Cerebellar nuclear complex (tissue), 1 donor: ENCODE results near the gene SLX4IP.
"Not testable (repeated sequence)": the region's sequence is repeated elsewhere in the genome, so short reads cannot be mapped to it uniquely, and the experiment has no call there.

ENCODE experiments used
- DNase-seq, 2 experiments: peaks; one replicate each; lab custom pipeline; 2025; lab: John Stamatoyannopoulos, UW

Gene SLX4IP

DNA sequence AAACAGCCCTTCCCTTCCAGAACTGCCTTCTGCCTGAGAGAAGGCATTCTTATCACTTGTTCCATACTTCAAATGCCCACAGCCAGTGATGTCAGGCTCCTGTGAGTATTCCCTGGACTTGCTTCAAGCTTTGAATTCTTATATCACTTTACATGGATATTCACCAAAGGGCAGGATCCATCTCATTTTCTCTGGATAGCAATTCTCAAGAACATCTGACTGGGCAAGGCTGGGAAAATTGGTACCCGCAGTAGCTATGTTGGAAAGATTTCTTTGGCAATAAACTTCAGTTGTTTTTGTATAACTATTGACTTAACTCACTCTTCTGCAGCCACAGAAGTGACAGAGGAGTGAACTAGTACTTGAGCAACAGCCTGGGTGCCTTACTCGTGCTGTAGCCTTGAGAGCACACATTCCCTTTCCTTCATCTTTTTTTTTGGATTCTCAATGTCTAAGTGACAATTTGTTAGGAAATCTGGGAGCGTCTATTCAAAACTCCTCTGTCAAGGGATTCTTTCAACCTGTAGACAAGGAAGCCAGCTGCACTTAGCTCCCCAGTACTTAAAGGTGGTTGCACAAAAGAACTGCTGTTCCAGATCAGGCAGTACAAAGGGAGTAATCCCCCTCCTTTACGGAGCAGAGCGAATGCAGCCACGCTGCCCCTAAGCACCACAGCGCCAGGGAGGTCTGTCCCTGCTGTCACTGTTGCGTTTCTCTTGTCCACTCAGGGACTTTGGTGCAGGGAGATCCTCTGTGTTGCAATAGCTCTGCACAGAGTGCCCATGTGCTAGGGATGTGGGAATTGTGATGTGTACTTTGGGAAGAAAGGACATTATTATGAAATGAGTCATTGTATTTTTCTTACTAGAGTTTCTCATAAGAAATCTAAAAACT, 169.1 kb downstream of the SLX4IP start:
- no peak for DNase-seq

DNA sequence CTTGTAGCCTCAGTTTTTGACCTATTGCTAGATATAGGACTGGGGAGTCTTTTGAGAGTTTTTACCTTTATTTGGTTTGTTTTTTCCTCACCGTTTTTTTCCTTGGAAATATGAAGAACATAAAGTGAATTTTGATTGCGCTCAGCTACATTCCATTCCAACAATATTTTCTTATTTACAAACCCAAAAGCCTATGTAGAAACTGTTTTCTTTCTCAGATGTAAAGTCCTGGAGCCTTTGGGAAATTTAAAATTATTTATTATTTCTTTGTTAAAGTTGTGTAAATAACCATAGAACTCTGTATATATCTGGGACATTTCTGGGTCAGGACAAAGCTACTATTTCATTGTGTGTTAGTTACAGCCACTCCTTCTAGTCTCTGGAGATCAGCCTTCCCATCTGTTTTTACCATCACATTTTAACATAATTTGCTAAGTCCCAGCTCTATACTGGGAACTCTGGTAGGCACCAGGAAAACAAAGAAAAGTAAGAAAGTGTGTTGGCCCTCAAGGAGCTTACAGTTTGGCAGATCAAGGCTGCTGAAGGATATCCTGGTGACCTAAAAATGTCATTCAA, 169.8 kb downstream of the SLX4IP start:
- no peak for DNase-seq

GRCh38 chr20:10605547-10606195, 170.6 kb downstream of the SLX4IP start:
- DNase-seq = no peak

DNA sequence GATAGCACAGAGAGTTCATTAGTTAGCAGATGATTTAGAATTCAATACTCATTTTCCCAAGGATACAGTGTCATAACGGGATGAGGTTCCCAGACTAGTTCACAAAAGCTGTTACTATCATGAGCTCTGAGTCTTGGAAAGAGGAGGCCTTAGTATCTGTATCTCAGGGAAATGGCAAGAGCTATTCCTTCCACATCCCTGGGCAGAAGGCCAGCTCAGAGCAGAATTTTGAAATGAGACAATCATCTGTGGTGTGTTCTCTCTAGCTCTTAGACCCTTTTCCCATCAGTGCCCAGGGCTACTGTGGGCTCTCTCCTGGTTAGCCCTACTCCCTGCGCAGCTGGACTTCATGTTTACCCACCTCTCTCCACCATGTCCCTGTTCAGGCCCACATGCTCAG, 174.2 kb downstream of the SLX4IP start:
- no peak for DNase-seq

DNA sequence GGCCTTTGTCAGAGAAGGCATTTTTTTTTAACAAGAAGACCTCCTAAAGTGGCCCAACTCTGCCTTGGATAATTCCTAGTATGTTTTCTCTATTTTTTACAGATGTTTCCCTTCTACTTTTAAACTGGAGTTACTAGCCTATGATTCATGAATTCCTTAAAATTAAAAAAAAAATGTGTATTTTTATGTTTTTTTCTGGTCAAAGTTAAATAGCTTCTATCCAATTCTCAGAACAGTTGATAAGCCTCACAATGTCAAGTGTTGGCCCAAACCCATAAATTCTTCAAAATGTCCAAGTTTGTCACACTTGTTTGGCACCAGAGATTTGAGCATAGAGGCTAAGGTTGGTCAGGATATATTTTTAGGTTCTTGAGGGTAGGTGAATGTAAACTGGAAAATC, 174.7 kb downstream of the SLX4IP start:
- no peak for DNase-seq

- DNase-seq = no peak
Measured at GRCh38 chr20:10610251-10610650, 175.1 kb downstream of the SLX4IP start.

- no peak for DNase-seq
Measured at GRCh38 chr20:10611357-10611756, 176.3 kb downstream of the SLX4IP start.

GRCh38 chr20:10613426-10613825, 178.3 kb downstream of the SLX4IP start:
- not testable (repeated sequence) for DNase-seq

GRCh38 chr20:10613911-10614310, 178.8 kb downstream of the SLX4IP start:
- DNase-seq = no peak

DNA sequence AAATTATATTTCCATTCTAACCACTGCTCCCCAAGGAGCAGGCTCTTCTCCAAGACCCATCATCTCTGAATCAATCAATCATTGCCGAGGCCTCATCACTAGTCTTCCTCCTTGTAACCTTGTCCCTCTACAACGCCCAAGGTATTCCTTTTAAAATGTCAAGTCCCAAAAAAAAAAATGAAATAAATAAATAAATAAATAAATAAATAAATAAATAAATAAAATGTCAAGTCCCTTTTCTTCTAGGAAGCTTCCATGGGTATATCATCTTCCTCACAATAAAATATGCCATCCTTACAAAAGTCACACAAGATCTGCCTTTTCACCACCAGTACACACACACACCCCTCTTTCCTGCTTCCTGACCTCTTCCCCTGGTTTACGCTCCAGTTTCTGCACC, 181.1 kb downstream of the SLX4IP start:
- DNase-seq = no peak

- DNase-seq = not testable (repeated sequence)
Measured at GRCh38 chr20:10617549-10618133, 182.5 kb downstream of the SLX4IP start.

DNA sequence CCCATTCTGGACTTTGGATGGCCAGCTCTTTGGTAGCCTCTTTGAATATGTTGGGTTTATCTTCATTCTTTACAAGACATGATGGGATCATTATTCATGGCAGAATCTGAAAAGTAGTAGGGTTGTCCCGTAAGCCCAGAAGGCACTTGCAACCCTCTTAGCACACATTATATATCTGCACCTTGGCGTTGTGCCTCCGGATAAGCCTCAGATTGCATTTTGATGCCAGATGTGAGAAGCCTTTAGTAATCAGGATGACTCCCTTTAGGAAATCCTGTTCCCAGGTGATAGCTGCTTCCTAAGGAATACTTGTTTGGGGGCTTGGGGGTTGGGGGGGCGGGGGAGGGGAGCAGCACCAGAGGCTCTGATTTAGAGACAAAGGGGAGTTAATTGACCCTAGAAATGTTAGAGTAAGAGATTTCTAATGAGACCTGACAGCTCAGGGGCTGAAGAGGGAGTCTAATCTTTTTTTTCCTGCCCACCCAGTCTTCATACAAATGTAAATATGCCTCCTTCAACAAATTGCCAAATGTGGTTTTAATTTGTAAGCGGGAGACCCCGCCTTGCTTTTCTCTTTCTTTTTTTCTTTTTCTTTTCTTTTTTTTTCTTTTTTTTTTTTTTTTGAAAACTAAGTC, 183.6 kb downstream of the SLX4IP start:
- no peak for DNase-seq

DNA sequence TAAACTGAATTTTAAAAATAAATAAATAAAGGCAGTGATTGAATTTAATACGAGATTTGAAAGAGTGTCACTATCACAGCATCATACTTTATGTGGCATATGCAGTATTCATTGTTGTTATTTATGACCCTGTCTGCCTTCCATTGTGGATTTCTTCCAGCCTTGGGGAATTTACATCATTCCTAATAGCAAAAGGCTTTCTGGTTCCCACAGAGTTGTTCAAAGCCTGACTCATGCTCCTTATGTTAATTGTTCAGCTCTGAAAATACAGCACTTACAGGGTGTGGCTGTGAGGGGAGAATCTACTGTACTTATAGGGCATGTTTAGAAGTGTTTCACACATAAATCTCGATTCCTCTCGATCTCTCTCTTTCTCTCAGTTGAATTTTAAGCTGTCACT, 184.3 kb downstream of the SLX4IP start:
- DNase-seq = no peak

GRCh38 chr20:10621149-10621548, 186.0 kb downstream of the SLX4IP start:
- DNase-seq = no peak

DNA sequence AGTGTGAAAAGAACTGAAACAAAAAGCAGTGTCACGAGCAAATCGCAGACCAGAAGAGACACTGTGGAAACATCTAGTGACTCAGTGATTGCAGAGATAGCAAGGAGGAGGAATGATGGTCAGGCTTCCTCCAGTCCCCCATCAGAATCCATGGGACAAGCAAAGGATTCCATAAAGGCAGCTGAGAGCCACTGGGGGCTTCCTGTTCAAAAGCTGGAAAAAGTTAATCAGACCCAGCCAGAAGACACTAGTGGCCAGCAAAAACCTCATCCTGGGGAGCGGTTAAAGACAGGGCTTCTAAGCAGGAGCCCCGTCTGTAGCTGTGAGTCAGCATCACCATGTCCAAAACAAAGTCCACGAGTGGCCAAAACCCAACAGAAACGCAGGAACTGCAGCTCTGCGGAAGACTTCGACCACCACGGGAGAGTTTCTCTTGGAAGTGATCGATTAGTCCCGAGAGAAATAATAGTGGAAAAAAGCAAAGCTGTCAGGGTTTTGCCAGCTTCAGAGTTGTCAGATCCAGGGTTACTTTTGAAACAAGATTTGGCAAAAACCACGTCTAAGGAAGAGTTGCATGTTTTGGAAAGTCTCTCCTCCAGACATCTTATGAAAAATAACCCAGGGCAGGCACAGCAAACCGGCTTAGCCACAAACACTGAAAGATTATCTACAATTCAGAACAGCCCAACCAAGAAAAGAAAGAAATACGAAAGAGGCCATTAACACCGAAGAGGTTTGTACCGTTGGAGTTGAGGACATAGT, 187.7 kb downstream of the SLX4IP start:
- DNase-seq = no peak

- DNase-seq = no peak
Measured at GRCh38 chr20:10625641-10626040, 190.5 kb downstream of the SLX4IP start.

DNA sequence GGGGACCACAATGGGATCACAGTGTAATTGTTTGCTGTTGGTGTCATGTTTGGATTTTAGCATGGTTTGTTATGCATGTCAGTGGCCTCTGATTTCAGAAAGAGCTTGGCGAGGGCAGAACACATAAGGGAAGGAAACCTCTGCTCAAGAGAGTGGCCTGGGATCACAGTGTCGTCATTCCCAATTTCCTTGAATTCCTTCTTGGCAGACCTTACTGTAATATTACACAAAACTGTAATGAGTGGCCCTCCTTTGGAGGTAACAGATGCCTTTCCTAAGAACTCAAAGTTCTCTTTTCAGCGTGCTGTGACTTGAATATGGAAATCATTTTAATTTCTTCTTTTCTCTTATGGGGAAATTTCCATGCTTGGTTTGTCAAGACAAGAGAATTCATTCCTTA, 191.8 kb downstream of the SLX4IP start:
- DNase-seq = no peak

DNA sequence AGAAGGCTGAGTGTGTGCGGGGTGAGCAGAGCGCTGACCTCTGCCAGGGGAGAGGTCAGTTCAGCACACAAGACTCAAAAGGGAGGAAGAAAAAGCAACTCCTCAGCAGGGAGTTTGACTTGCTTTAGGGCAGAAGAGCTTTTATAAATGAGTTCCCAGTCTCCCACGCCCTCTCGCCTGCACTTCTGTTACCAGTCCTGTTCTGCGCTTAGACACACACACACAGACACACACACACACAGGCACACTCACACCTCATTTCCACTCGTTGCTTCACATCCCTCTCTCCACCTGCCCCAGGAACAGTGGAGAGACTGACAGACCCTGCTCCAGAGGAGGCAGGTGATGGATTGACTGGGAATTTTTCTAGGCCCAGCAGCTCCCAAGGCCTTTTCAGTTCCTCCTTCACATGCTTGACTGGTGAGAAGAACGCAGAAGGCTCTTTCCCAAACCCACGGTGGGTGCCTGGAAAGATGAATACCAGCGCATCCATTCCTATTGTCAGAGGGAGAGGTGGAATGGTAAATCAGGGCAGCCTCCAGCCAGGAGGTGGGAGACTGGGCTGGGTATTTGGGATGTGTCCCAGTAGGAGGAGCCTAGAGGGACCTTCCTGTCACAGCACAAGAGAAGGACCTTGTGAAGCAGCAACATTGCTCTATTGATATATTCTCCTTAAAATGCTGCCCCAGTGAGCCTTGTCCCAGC, 195.0 kb downstream of the SLX4IP start:
- DNase-seq = no peak

GRCh38 chr20:10631126-10631525, 196.0 kb downstream of the SLX4IP start:
- DNase-seq = no peak

DNA sequence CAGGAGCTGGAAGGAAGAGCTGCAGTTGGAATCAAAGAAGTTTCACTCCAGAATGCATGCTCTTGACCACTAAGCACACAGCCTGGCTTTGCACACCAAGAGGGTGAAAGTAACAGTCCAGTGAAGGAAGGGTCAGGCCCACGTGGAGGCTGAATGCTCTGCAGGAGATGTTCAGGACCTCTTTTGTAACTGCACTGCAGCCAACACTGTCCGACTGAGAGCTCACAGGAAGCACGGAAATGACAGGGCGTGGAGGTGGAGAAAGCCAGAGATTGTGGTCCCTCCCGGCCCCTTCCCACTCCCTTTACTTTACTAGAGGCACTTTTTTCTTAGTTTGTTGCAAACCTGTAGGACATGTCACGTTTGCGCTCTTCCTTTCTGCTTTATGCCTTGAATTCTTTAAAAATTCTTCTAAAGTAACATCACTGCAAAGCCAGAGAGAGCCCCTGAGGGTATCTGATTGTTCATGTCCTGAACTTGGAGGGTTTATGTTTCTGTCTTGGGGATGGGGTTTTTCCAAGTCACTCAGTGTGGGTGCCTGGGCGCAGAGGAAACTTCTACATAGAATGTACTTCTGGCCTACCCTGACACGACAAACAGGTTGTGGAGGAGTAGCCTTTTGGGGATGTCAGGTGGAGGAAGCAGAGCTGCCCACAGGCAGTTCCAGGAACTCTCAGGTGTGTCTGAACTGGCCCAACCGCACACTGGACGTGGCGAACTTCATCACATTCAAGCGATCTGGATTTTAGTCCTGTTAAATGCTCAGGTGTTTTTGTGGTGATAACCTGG, 197.8 kb downstream of the SLX4IP start:
- no peak for DNase-seq
